HL-60 (cell line): ENCODE measurements around the gene LAMP5.

Experiments
- DNase-seq, 2 experiments: peaks; one replicate each; pipeline ENCODE4 v3.0.0-alpha.2; 2010 to 2020; ENCODE audit warnings: low read depth in 1 of 2, low spot score in 1 of 2
- H3K27ac ChIP-seq: fragments of 250-450 bp; sonication (Bioruptor Pico); replicated peaks from 2 replicates; pipeline ENCODE4 v1.5.1; 2020; ENCODE audit warnings: mild to moderate bottlenecking, moderate library complexity
- H3K27me3 ChIP-seq: fragments of 250-450 bp; sonication (Bioruptor Pico); 2 replicates; pipeline ENCODE4 v1.5.1; 2021; ENCODE audit warnings: mild to moderate bottlenecking, moderate library complexity; ENCODE audit not compliant: insufficient read depth, poor library complexity, severe bottlenecking
- H3K4me3 ChIP-seq: replicated peaks from 2 replicates; pipeline ENCODE4 v1.5.1; 2011; ENCODE audit warnings: mild to moderate bottlenecking, control low read depth, low read length; ENCODE audit not compliant: insufficient read depth
- GABPA ChIP-seq: IDR thresholded peaks from 2 replicates; pipeline ENCODE4 v1.6.1; 2012; ENCODE audit warnings: low read depth
- POLR2AphosphoS5 ChIP-seq: IDR thresholded peaks from 2 replicates; pipeline ENCODE4 v1.6.1; 2012; ENCODE audit warnings: low read depth
- SPI1 ChIP-seq: IDR thresholded peaks from 2 replicates; pipeline ENCODE4 v1.6.1; 2012; ENCODE audit warnings: low read depth, mild to moderate bottlenecking, borderline replicate concordance
- TF ChIP-seq, protein P1 (sequence below): IDR thresholded peaks from one replicate; pipeline ENCODE4 v1.5.1; 2011; ENCODE audit warnings: low read length, control low read depth, inconsistent platforms; ENCODE audit not compliant: insufficient read depth
- TF ChIP-seq, protein P2 (sequence below): IDR thresholded peaks from 2 replicates; pipeline ENCODE4 v1.6.1; 2012; ENCODE audit warnings: low read depth; ENCODE audit not compliant: insufficient replicate concordance

Gene LAMP5

DNA sequence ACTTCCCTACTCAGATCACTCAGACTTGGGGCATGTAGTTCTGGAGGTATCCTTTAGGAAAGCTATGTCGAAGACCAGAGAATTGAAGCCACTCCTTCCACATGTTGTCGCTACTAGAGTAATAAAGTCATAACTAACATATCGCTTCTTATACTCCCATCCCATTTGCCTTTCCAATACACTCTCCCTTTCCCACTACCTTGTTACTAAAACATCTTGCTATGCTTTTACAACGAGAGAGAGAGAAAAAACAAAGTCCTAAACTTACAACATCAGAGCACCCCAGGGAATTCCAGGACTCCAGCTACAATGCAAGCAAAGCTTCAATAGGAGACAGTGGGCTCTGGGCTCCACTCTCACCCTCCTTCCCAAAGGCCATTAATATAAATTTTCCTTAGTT is 5.1 kb upstream of the LAMP5 start:
- TF ChIP-seq SPI1 (no peak), POLR2AphosphoS5 (no peak), GABPA (no peak)
- TF ChIP-seq, protein P1, sequence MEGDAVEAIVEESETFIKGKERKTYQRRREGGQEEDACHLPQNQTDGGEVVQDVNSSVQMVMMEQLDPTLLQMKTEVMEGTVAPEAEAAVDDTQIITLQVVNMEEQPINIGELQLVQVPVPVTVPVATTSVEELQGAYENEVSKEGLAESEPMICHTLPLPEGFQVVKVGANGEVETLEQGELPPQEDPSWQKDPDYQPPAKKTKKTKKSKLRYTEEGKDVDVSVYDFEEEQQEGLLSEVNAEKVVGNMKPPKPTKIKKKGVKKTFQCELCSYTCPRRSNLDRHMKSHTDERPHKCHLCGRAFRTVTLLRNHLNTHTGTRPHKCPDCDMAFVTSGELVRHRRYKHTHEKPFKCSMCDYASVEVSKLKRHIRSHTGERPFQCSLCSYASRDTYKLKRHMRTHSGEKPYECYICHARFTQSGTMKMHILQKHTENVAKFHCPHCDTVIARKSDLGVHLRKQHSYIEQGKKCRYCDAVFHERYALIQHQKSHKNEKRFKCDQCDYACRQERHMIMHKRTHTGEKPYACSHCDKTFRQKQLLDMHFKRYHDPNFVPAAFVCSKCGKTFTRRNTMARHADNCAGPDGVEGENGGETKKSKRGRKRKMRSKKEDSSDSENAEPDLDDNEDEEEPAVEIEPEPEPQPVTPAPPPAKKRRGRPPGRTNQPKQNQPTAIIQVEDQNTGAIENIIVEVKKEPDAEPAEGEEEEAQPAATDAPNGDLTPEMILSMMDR = no peak
- TF ChIP-seq, protein P2, sequence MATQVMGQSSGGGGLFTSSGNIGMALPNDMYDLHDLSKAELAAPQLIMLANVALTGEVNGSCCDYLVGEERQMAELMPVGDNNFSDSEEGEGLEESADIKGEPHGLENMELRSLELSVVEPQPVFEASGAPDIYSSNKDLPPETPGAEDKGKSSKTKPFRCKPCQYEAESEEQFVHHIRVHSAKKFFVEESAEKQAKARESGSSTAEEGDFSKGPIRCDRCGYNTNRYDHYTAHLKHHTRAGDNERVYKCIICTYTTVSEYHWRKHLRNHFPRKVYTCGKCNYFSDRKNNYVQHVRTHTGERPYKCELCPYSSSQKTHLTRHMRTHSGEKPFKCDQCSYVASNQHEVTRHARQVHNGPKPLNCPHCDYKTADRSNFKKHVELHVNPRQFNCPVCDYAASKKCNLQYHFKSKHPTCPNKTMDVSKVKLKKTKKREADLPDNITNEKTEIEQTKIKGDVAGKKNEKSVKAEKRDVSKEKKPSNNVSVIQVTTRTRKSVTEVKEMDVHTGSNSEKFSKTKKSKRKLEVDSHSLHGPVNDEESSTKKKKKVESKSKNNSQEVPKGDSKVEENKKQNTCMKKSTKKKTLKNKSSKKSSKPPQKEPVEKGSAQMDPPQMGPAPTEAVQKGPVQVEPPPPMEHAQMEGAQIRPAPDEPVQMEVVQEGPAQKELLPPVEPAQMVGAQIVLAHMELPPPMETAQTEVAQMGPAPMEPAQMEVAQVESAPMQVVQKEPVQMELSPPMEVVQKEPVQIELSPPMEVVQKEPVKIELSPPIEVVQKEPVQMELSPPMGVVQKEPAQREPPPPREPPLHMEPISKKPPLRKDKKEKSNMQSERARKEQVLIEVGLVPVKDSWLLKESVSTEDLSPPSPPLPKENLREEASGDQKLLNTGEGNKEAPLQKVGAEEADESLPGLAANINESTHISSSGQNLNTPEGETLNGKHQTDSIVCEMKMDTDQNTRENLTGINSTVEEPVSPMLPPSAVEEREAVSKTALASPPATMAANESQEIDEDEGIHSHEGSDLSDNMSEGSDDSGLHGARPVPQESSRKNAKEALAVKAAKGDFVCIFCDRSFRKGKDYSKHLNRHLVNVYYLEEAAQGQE = no peak
- Histone ChIP-seq H3K27me3 (peaks cover 56% of the 10 kb centered on the region), H3K27ac (no peak overlapping the region), H3K4me3 (no peak overlapping the region)
- DNase-seq = no peak

DNA sequence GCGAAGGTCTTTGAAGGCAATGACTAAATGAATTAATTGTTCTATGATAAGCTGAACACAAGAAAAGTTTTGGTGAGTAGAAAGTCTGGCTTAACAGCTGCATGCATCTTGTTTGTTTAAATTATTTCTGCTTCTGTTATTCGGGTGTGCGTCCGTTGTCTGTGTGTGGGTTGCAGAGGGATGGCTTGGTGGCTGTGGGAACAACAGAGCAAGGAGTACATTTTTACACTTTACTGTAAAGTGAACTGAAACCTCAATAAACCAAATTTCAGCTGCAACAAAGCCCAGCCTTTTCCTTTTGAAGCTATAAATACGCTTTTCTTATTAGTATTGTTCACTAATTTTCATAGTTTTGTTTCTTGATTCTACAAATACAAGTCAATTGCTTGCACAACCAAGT is 3.5 kb upstream of the LAMP5 start:
- DNase-seq = no peak
- Histone ChIP-seq H3K27me3 (peaks cover 64% of the 10 kb centered on the region), H3K27ac (no peak overlapping the region), H3K4me3 (peak overlapping the region; percentile 37)
- TF ChIP-seq, protein P1 = no peak
- TF ChIP-seq GABPA (no peak), POLR2AphosphoS5 (no peak), SPI1 (no peak)
- TF ChIP-seq, protein P2 = no peak

DNA sequence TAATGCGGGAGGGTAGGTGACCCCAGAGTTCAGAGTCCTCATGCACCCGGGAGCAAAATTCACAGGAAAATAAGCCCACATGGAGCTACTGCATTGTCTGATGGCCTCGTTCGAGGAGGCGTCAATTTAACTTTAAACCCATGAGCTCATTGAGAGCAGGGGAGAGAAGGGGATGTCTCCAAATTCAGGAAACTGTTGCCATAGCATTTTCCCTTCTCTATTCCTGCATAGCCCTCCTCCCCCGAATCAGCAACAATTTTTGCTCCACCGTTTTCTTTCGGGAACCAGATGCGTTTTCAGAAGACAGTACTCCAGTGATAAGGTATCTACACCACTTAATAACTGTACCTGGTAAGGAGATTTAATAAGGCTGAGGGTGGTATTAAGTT is 324 bp upstream of the LAMP5 start:
- peak overlapping the region; percentile 54 for H3K4me3 ChIP-seq
- DNase-seq = no peak
- TF ChIP-seq POLR2AphosphoS5 (no peak), GABPA (no peak), SPI1 (no peak)
- TF ChIP-seq, protein P1 = no peak
- TF ChIP-seq, protein P2 = no peak
- peaks cover 53% of the 10 kb centered on the region for H3K27me3 ChIP-seq
- H3K27ac ChIP-seq = no peak overlapping the region
